Left ventricle myocardium inferior (tissue), 1 donor: Measurements from ENCODE around the gene RFX2. TPM values are rescaled to one million over a fixed set of nuclear protein-coding genes. Genes with fewer than 3 reads are reported as not detected.

Experiments used
- DNase-seq: peaks from one replicate; pipeline ENCODE4 v3.0.0-alpha.2; 2020
- H3K27ac ChIP-seq: fragments of 200-600 bp; replicated peaks from 2 replicates; pipeline ENCODE4 v1.8.0; 2021
- H3K27me3 ChIP-seq: fragments of 200-600 bp; 2 replicates; pipeline ENCODE4 v1.8.0; 2021; ENCODE audit warnings: low read depth
- H3K36me3 ChIP-seq: fragments of 200-600 bp; 2 replicates; pipeline ENCODE4 v1.8.0; 2021
- H3K4me1 ChIP-seq: fragments of 200-600 bp; 2 replicates; pipeline ENCODE4 v1.8.0; 2021
- H3K4me3 ChIP-seq: fragments of 200-600 bp; 2 replicates; pipeline ENCODE4 v1.8.0; 2021; ENCODE audit warnings: mild to moderate bottlenecking, moderate library complexity
- H3K9me3 ChIP-seq: fragments of 200-600 bp; replicated peaks from 2 replicates; pipeline ENCODE4 v1.8.0; 2021
- CTCF ChIP-seq: fragments of 200-600 bp; IDR thresholded peaks from 2 replicates; pipeline ENCODE4 v1.8.0; 2021; ENCODE audit warnings: antibody characterized with exemption, mild to moderate bottlenecking, borderline replicate concordance
- intact Hi-C: fragments of 100-400 bp; cut with micrococcal nuclease; formaldehyde crosslinking; loops from one replicate; pipeline ENCODE4 v1.11.0; 2022
- total RNA-seq: library from RNA; stranded (reverse); fragmentation: NEBNext Ultra II Directional; extraction: Animal tissue kit (Norgen Biotek cat#: 25700); gene quantifications from one replicate; pipeline ENCODE4 v1.2.1, GENCODE V29; 2021
- donor health status: DM: no; HTN: yes; CAD: no; lungs with severe emphysema.

Gene RFX2
- total RNA-seq, 1 donor from 2014 or later = 6.1 TPM

GRCh38 chr19:6092329-6093286 lies 17.7 kb downstream of the RFX2 start:
- Histone ChIP-seq H3K27me3 (no peaks in the 10 kb centered on the region), H3K4me3 (peak overlapping the region; percentile 55), H3K4me1 (peaks cover 45% of the 10 kb centered on the region), H3K9me3 (no peaks in the 10 kb centered on the region), H3K36me3 (no peaks in the 10 kb centered on the region), H3K27ac (peak overlapping the region; percentile 88)
- peak; percentile 43 for TF ChIP-seq CTCF
- intact Hi-C loops = no loop called here
- DNase-seq = peak; percentile 84

- Histone ChIP-seq H3K4me3 (peak overlapping the region; percentile 55), H3K27me3 (no peaks in the 10 kb centered on the region), H3K9me3 (no peaks in the 10 kb centered on the region), H3K36me3 (no peaks in the 10 kb centered on the region), H3K4me1 (peaks cover 51% of the 10 kb centered on the region), H3K27ac (peak overlapping the region; percentile 88)
- DNase-seq = no peak
- no peak for TF ChIP-seq CTCF
- intact Hi-C loops = no loop called here
Measured at GRCh38 chr19:6091771-6092291, 18.5 kb downstream of the RFX2 start.

GRCh38 chr19:6090634-6091033 lies 19.7 kb downstream of the RFX2 start:
- Histone ChIP-seq H3K9me3 (no peaks in the 10 kb centered on the region), H3K36me3 (no peaks in the 10 kb centered on the region), H3K27me3 (no peaks in the 10 kb centered on the region), H3K4me3 (no peak overlapping the region), H3K27ac (no peak overlapping the region), H3K4me1 (peaks cover 54% of the 10 kb centered on the region)
- intact Hi-C loops = no loop called here
- no peak for DNase-seq
- TF ChIP-seq CTCF = no peak

- H3K4me1 ChIP-seq = peaks cover 52% of the 10 kb centered on the region
- no peaks in the 10 kb centered on the region for H3K36me3 ChIP-seq
- no peak for TF ChIP-seq CTCF
- DNase-seq = no peak
- peak overlapping the region; percentile 83 for H3K27ac ChIP-seq
- H3K9me3 ChIP-seq = no peaks in the 10 kb centered on the region
- H3K27me3 ChIP-seq = no peaks in the 10 kb centered on the region
- no peak overlapping the region for H3K4me3 ChIP-seq
- intact Hi-C loops = no loop called here
Measured at GRCh38 chr19:6088602-6089049, 21.7 kb downstream of the RFX2 start.

GRCh38 chr19:6087074-6087571 lies 23.2 kb downstream of the RFX2 start:
- no peak for TF ChIP-seq CTCF
- Histone ChIP-seq H3K4me3 (peak overlapping the region; percentile 44), H3K9me3 (no peaks in the 10 kb centered on the region), H3K27ac (peak overlapping the region; percentile 83), H3K4me1 (peaks cover 39% of the 10 kb centered on the region), H3K36me3 (no peaks in the 10 kb centered on the region), H3K27me3 (no peaks in the 10 kb centered on the region)
- intact Hi-C loops = no loop called here
- no peak for DNase-seq
